ENCODE data around the gene WDPCP. TPM values are rescaled to one million over a fixed set of nuclear protein-coding genes. Genes with fewer than 3 reads are reported as not detected.
A peak's percentile ranks its signal among the peaks of the same experiment; 100 is the strongest.
"Not testable (repeated sequence)": the region's sequence is repeated elsewhere in the genome, so short reads cannot be mapped to it uniquely, and the experiment has no call there.

The WDPCP gene, protein sequence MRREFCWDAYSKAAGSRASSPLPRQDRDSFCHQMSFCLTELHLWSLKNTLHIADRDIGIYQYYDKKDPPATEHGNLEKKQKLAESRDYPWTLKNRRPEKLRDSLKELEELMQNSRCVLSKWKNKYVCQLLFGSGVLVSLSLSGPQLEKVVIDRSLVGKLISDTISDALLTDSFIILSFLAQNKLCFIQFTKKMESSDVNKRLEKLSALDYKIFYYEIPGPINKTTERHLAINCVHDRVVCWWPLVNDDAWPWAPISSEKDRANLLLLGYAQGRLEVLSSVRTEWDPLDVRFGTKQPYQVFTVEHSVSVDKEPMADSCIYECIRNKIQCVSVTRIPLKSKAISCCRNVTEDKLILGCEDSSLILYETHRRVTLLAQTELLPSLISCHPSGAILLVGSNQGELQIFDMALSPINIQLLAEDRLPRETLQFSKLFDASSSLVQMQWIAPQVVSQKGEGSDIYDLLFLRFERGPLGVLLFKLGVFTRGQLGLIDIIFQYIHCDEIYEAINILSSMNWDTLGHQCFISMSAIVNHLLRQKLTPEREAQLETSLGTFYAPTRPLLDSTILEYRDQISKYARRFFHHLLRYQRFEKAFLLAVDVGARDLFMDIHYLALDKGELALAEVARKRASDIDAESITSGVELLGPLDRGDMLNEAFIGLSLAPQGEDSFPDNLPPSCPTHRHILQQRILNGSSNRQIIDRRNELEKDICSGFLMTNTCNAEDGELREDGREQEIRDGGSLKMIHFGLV
- total RNA-seq, result 10 to 100 TPM in 1 of 4 donors, 1 to 10 TPM in 3; 6.5 to 41.3 (median 7.4) TPM

DNA sequence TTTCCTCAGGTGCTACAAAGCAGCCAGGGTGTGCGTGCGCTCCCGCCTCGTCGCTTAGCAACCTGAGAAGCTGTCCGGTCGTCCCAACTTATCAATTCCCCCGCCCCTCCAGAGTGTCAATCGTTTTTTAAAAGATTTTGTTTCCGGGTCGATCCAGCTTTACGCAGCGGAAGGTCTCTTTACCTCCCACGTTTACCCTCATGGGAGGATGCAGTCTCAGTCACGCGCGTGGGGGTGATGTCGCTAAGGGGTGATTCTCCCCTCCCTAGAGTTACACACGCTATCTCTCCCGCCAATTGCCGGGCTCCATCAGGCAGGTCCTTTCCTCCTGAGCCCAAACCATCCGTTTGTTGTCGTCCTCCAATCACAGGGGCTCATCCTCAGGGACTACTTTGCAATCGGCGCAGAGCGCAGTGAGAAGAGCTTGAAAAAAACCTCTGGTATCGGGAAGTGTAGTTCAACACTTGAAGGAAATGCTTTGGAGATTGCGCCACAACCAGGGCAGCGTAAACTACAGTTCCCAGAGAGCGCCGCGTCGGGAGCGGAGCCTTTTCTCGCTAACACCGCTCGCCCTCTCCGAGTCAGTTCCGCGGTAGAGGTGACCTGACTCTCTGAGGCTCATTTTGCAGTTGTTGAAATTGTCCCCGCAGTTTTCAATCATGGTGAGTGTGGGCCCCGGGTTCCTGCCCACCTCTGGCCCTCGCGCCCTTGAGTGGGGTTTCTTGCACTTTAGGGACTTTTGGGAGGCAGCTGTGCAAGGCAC is at the start of gene WDPCP, which contains the start of gene MDH1:
TSS of gene WDPCP (minus strand) at position 93 of the 763 bp plus-strand sequence. CDS start 206 bp downstream, outside the sequence.
TSS of gene MDH1 (plus strand) at position 579 of the 763 bp plus-strand sequence. CDS start at position 660, 81 bp downstream.
- Histone ChIP-seq H3K4me3 (peak within 1 kb of the TSS; percentile 64 to 82 (median 71)), H3K36me3 (peaks cover 0 to 2% (median 0%) of the 10 kb centered on the region in 3 donors), H3K4me1 (peaks cover 0 to 36% (median 3%) of the 10 kb centered on the region in 4 donors), H3K9me3 (no peaks in the 10 kb centered on the region), H3K27me3 (no peaks in the 10 kb centered on the region), H3K27ac (peak within 1 kb of the TSS; percentile 76 to 84 (median 80))
- DNase-seq, result peak; percentile 93 to 97 (median 94)
- TF ChIP-seq, protein P1, sequence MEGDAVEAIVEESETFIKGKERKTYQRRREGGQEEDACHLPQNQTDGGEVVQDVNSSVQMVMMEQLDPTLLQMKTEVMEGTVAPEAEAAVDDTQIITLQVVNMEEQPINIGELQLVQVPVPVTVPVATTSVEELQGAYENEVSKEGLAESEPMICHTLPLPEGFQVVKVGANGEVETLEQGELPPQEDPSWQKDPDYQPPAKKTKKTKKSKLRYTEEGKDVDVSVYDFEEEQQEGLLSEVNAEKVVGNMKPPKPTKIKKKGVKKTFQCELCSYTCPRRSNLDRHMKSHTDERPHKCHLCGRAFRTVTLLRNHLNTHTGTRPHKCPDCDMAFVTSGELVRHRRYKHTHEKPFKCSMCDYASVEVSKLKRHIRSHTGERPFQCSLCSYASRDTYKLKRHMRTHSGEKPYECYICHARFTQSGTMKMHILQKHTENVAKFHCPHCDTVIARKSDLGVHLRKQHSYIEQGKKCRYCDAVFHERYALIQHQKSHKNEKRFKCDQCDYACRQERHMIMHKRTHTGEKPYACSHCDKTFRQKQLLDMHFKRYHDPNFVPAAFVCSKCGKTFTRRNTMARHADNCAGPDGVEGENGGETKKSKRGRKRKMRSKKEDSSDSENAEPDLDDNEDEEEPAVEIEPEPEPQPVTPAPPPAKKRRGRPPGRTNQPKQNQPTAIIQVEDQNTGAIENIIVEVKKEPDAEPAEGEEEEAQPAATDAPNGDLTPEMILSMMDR (IDR thresholded peaks at IDR 0.05), result no peak
- TF ChIP-seq POLR2A (IDR thresholded peaks at IDR 0.05), result peak; percentile 74 to 82

- Histone ChIP-seq H3K9me3 (peaks cover 0 to 2% (median 0%) of the 10 kb centered on the region in 4 donors), H3K4me1 (no peaks in the 10 kb centered on the region)
Measured at GRCh38 chr2:63632382-63632781, 44.1 kb upstream of the WDPCP start.

DNA sequence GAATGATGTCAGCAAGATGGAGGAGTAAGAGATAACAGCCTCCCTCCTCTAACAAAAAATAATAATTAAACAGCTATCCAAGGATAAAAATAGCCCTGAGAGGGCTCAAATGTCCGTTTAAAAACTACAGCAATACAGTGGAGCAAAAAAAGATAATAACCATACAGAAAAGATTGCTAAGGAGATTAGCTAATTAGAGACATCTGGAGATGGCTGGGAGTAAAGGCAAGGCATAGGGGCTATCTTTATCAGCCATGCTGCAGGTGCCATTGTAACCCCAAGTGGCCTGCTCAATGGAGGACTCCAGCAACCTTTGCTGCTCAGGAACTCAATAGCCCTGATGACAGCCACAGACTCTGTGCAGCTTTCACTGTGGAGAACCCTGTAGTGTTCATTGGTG is 43.2 kb upstream of the WDPCP start:
- no peaks in the 10 kb centered on the region for H3K4me1 ChIP-seq
- DNase-seq, result no peak
- H3K9me3 ChIP-seq, result peaks cover 0 to 2% (median 0%) of the 10 kb centered on the region in 4 donors
- no peak overlapping the region for H3K27ac ChIP-seq
- TF ChIP-seq, protein P1 (IDR thresholded peaks at IDR 0.05), result no peak
- no peak for TF ChIP-seq POLR2A (IDR thresholded peaks at IDR 0.05)
- no peaks in the 10 kb centered on the region for H3K36me3 ChIP-seq
- no peak overlapping the region for H3K4me3 ChIP-seq
- no peaks in the 10 kb centered on the region for H3K27me3 ChIP-seq

More at GRCh38 chr2:63632382-63632781, 44.1 kb upstream of the WDPCP start:
- TF ChIP-seq, protein P1 (IDR thresholded peaks at IDR 0.05), result no peak
- TF ChIP-seq POLR2A (IDR thresholded peaks at IDR 0.05), result no peak
- Histone ChIP-seq H3K27ac (no peak overlapping the region), H3K36me3 (no peaks in the 10 kb centered on the region), H3K4me3 (no peak overlapping the region), H3K27me3 (no peaks in the 10 kb centered on the region)
- DNase-seq, result no peak

DNA sequence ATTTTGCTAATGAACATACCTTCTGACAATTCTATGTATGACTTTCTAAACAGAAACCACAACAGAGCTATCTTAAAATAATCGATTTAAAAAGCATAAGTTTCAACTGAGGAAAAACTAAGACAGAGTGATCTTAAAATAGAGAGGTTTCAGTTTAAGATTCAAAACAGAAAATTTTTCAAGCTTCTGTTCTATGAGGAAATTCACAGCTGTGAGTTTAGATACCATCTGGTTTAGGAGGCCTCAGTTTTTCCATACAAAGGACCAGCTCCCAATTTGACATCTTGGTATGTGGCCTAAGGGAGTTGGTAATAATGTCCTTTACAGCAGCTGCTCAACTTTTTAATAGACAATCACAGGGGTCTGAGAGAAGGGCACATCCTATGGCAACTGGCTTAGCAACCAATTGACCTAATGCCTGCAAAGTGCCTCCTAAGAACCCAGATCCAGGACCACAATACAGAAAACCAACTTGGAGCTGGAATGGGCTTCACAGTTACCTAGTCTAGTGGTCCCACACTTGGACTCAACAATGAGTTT is 40.2 kb upstream of the WDPCP start:
- no peak for TF ChIP-seq POLR2A (IDR thresholded peaks at IDR 0.05)
- TF ChIP-seq, protein P1 (IDR thresholded peaks at IDR 0.05), result no peak
- H3K9me3 ChIP-seq, result no peaks in the 10 kb centered on the region
- no peak overlapping the region for H3K4me3 ChIP-seq
- H3K36me3 ChIP-seq, result no peaks in the 10 kb centered on the region
- H3K27ac ChIP-seq, result no peak overlapping the region
- H3K27me3 ChIP-seq, result no peaks in the 10 kb centered on the region
- no peaks in the 10 kb centered on the region for H3K4me1 ChIP-seq
- DNase-seq, result no peak

GRCh38 chr2:63627866-63628265 is 39.6 kb upstream of the WDPCP start:
- DNase-seq, result no peak
- TF ChIP-seq, protein P1 (IDR thresholded peaks at IDR 0.05), result no peak
- no peak for TF ChIP-seq POLR2A (IDR thresholded peaks at IDR 0.05)
- no peaks in the 10 kb centered on the region for H3K9me3 ChIP-seq

DNA sequence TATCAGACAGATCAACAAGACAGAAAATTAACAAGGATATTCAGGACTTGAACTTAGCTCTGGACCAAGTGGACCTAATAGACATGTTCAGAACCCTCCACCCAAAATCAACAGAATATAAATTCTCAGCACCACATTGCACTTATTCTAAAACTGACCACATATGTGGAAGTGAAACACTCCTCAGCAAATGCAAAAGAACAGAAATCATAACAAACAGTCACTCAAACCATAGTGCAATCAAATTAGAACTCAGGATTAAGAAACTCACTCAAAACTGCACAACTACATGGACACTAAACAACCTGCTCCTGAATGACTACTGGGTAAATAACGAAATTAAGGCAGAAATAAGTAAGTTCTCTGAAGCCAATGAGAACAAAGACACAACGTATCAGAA is 35.5 kb upstream of the WDPCP start:
- not testable (repeated sequence) for H3K4me1 ChIP-seq, H3K27me3 ChIP-seq, H3K36me3 ChIP-seq, H3K9me3 ChIP-seq, H3K27ac ChIP-seq, H3K4me3 ChIP-seq, DNase-seq

More at GRCh38 chr2:63627866-63628265, 39.6 kb upstream of the WDPCP start:
- H3K27ac ChIP-seq, result no peak overlapping the region
- no peaks in the 10 kb centered on the region for H3K27me3 ChIP-seq
- no peaks in the 10 kb centered on the region for H3K4me1 ChIP-seq
- H3K4me3 ChIP-seq, result no peak overlapping the region
- H3K36me3 ChIP-seq, result no peaks in the 10 kb centered on the region
